GM12864 (cell line): ENCODE measurements around the gene LTB4R2.

Experiments used
- DNase-seq: peaks from one replicate; pipeline ENCODE4 v3.0.0-alpha.2; 2011; ENCODE audit warnings: low read depth
- H3K4me3 ChIP-seq: 2 replicates; pipeline ENCODE4 v1.5.1; 2011; ENCODE audit warnings: mild to moderate bottlenecking, low read depth, low read length, control low read depth
- CTCF ChIP-seq: IDR thresholded peaks from 2 replicates; pipeline ENCODE4 v1.5.1; 2011; ENCODE audit warnings: low read depth, mild to moderate bottlenecking, moderate library complexity, low read length, control low read depth, inconsistent platforms; ENCODE audit errors: missing control alignments

The LTB4R2 gene

GRCh38 chr14:24342889-24343288, 32.9 kb downstream of the LTB4R2 start:
- DNase-seq: no peak
- TF ChIP-seq CTCF: no peak
- H3K4me3 ChIP-seq: no peak overlapping the region

- no peak overlapping the region for H3K4me3 ChIP-seq
- DNase-seq: no peak
- no peak for TF ChIP-seq CTCF
Observed at GRCh38 chr14:24343795-24344660, 34.1 kb downstream of the LTB4R2 start.

- no peak for TF ChIP-seq CTCF
- H3K4me3 ChIP-seq: no peak overlapping the region
- no peak for DNase-seq
Observed at GRCh38 chr14:24347134-24347533, 37.2 kb downstream of the LTB4R2 start.

- no peak for TF ChIP-seq CTCF
- DNase-seq: no peak
- H3K4me3 ChIP-seq: no peak overlapping the region
Observed at GRCh38 chr14:24348186-24348585, 38.2 kb downstream of the LTB4R2 start.

GRCh38 chr14:24349742-24350141, 39.8 kb downstream of the LTB4R2 start:
- no peak for TF ChIP-seq CTCF
- DNase-seq: no peak
- no peak overlapping the region for H3K4me3 ChIP-seq

- no peak for DNase-seq
- TF ChIP-seq CTCF: no peak
- H3K4me3 ChIP-seq: no peak overlapping the region
Observed at GRCh38 chr14:24351517-24351916, 41.6 kb downstream of the LTB4R2 start.
